ENCODE results near the gene CRISPLD2.

The CRISPLD2 gene

GRCh38 chr16:84833542-84834402 lies 14.0 kb downstream of the CRISPLD2 start:
- H3K36me3 ChIP-seq (replicated peaks): no peaks in the 10 kb centered on the region
- no peaks in the 10 kb centered on the region for H3K27me3 ChIP-seq (replicated peaks)
- in situ Hi-C loops (cut with HindIII; ENCODE audit: low pct_ligation_motif_present, low sequenced_read_pairs): no loop called here
- no peak overlapping the region for H3K4me3 ChIP-seq (ENCODE audit: low read depth, low read length)
- TF ChIP-seq, protein P1, sequence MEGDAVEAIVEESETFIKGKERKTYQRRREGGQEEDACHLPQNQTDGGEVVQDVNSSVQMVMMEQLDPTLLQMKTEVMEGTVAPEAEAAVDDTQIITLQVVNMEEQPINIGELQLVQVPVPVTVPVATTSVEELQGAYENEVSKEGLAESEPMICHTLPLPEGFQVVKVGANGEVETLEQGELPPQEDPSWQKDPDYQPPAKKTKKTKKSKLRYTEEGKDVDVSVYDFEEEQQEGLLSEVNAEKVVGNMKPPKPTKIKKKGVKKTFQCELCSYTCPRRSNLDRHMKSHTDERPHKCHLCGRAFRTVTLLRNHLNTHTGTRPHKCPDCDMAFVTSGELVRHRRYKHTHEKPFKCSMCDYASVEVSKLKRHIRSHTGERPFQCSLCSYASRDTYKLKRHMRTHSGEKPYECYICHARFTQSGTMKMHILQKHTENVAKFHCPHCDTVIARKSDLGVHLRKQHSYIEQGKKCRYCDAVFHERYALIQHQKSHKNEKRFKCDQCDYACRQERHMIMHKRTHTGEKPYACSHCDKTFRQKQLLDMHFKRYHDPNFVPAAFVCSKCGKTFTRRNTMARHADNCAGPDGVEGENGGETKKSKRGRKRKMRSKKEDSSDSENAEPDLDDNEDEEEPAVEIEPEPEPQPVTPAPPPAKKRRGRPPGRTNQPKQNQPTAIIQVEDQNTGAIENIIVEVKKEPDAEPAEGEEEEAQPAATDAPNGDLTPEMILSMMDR (IDR thresholded peaks at IDR 0.05; ENCODE audit: low read depth, low read length, missing control alignments): no peak
- DNase-seq: no peak
- peak overlapping the region; percentile 94 for H3K27ac ChIP-seq

- in situ Hi-C loops (cut with HindIII; ENCODE audit: low pct_ligation_motif_present, low sequenced_read_pairs): no loop called here
- no peak overlapping the region for H3K4me3 ChIP-seq (ENCODE audit: low read depth, low read length)
- peak overlapping the region; percentile 12 for H3K27ac ChIP-seq
- TF ChIP-seq, protein P1 (IDR thresholded peaks at IDR 0.05; ENCODE audit: low read depth, low read length, missing control alignments): no peak
- no peaks in the 10 kb centered on the region for H3K27me3 ChIP-seq (replicated peaks)
- no peak for DNase-seq
- no peaks in the 10 kb centered on the region for H3K36me3 ChIP-seq (replicated peaks)
Observed at GRCh38 chr16:84834403-84834772, 14.6 kb downstream of the CRISPLD2 start.

DNA sequence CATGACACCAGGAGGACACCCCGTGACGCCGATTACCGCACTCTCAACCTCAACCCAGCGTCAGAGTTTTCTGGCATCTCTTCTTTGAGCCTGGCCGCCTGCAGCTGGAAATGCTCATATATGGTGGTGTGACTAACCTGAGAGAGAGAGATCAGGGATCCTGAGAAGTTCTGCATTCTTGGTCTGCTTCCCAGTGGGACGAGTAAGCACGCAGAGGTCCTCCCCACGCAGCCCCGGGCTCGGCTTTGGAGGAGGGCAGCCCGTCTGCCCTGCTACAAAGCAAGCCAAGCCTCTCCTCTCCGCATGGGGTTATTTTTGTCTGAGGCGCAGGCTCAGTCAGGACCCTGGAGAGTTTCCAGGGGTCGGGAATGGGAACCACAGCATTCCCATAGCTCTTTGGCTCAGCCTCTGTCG lies 16.5 kb downstream of the CRISPLD2 start:
- Histone ChIP-seq H3K27me3 (replicated peaks) (no peaks in the 10 kb centered on the region), H3K27ac (peak overlapping the region; percentile 94), H3K4me3 (ENCODE audit: low read depth, low read length) (no peak overlapping the region), H3K36me3 (replicated peaks) (no peaks in the 10 kb centered on the region)
- in situ Hi-C loops (cut with HindIII; ENCODE audit: low pct_ligation_motif_present, low sequenced_read_pairs): no loop called here
- DNase-seq: peak; percentile 100
- TF ChIP-seq, protein P1 (IDR thresholded peaks at IDR 0.05; ENCODE audit: low read depth, low read length, missing control alignments): peak; percentile 11

DNA sequence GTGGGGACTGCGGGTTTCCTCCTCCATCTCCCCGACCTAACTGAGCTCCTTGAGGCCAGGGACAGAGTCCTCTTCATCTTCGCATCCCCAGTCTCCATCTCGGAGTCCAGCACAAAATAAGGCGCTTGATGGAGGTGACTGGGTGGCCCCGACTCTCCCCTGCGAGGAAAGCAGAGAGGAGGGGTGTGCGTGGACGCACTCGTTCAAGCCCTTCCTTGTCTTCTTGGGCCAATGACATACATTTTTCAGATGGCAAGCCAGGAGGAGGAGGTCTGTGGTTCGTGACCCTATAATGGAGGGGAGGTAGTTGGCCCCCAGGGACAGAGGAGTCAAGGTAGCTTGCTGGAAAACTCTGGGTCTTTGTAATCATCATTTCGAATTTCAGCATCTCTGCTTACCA lies 17.2 kb downstream of the CRISPLD2 start:
- Histone ChIP-seq H3K4me3 (ENCODE audit: low read depth, low read length) (no peak overlapping the region), H3K27me3 (replicated peaks) (no peaks in the 10 kb centered on the region), H3K27ac (peak overlapping the region; percentile 93), H3K36me3 (replicated peaks) (no peaks in the 10 kb centered on the region)
- in situ Hi-C loops (cut with HindIII; ENCODE audit: low pct_ligation_motif_present, low sequenced_read_pairs): no loop called here
- TF ChIP-seq, protein P1 (IDR thresholded peaks at IDR 0.05; ENCODE audit: low read depth, low read length, missing control alignments): no peak
- no peak for DNase-seq

DNA sequence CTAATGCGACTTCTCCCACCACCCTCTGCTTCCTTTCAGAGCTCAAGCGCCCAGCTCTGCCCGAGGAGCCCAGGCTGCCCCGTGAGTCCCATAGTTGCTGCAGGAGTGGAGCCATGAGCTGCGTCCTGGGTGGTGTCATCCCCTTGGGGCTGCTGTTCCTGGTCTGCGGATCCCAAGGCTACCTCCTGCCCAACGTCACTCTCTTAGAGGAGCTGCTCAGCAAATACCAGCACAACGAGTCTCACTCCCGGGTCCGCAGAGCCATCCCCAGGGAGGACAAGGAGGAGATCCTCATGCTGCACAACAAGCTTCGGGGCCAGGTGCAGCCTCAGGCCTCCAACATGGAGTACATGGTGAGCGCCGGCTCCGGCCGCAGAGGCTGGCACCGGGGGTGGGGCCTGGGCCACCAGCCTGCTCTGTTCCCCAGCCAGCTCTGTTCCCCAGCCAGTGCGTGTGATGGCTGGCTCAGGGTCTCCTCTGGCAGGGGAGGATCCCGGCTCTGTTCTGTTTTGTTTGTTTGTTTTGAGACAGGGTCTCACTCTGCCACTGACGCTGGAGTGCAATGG lies 18.7 kb downstream of the CRISPLD2 start:
- no peaks in the 10 kb centered on the region for H3K27me3 ChIP-seq (replicated peaks)
- no peak overlapping the region for H3K4me3 ChIP-seq (ENCODE audit: low read depth, low read length)
- no peaks in the 10 kb centered on the region for H3K36me3 ChIP-seq (replicated peaks)
- DNase-seq: no peak
- TF ChIP-seq, protein P1 (IDR thresholded peaks at IDR 0.05; ENCODE audit: low read depth, low read length, missing control alignments): no peak
- in situ Hi-C loops (cut with HindIII; ENCODE audit: low pct_ligation_motif_present, low sequenced_read_pairs): no loop called here
- peak overlapping the region; percentile 93 for H3K27ac ChIP-seq

All from brain microvascular endothelial cell (primary cell).